ENCODE results near the gene PODN. TPM values are rescaled to one million over a fixed set of nuclear protein-coding genes. Genes with fewer than 3 reads are reported as not detected.
A peak's percentile ranks its signal among the peaks of the same experiment; 100 is the strongest.

The PODN gene
- total RNA-seq, 4 donors from 2014 or later: 209 to 1,182 (median 700) TPM

DNA sequence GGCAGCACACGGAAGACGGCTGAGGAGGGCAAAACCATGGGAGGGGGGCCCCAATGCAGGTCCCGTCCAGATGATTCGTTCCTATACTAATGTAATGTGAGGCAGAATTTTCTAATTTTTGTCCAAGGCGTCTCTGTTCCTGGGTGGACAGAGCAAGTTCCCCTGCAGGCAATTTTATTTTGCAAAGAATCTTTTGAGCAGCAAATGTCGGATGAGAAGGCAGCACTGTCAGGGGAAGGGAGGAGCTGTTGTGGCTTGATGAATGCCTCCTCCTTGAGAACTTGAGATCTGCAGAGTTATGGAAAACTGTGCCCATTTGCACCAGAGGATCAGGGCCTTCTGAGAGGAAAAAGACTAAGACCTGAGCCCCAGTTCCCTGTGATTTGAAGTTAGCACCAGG is 63.1 kb downstream of the PODN start:
- DNase-seq (ENCODE audit: low spot score in 2 of 2): no peak

DNA sequence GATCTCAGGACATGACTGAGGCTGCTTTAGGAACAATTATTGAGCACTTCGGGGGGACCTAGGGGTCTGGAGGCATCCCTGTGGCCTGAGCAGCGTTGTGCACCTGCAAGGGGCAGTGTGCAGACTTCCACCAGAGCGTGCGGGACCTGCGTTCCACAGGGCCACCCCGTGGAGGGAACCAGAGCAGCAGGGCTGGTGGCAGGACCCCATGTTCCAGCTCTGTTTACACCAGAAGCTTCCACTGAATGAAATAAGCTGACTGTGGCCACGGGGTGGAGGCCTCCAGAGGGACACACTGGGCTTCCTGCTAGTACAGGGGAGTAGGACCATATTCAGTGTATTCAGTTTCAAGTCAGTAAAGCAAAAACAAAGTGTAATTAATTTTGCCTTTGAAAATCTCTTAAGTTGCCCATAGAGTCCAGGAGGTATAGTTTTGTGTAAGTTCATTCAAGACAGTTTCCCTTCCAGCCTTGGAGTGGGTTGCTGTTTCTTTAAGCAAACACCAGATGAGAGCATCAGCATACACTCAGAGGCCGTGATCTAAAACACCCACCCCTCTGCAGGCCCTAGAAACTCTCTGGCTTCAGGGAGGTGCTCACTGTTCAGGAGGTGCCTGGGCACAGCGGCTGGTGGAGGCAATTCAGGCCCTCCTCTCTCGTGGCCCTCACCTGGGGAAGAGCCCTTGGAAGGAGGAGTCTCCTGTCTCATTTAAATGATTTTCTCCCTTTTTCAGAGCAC is 63.8 kb downstream of the PODN start:
- Histone ChIP-seq H3K4me1 (peaks cover 0 to 62% (median 25%) of the 10 kb centered on the region in 4 donors), H3K9me3 (no peaks in the 10 kb centered on the region), H3K4me3 (no peak overlapping the region), H3K36me3 (no peaks in the 10 kb centered on the region), H3K27ac (peak overlapping the region in 2 of 4 donors; percentile 42 to 84), H3K27me3 (no peaks in the 10 kb centered on the region)
- 66 to 68% methylated on average over 9 to 10 of the region's 10 CpGs for WGBS, 2 donors
- peak in 1 of 2 donors; percentile 32 for TF ChIP-seq EP300 (IDR thresholded peaks at IDR 0.05)
- TF ChIP-seq POLR2A (IDR thresholded peaks at IDR 0.05): no peak
- DNase-seq (ENCODE audit: low spot score in 2 of 2): peak; percentile 42 to 47

More for the DNA sequence above, 63.1 kb downstream of the PODN start:
- WGBS, 2 donors: 52 to 66% methylated on average over 6 of the region's 6 CpGs
- Histone ChIP-seq H3K27ac (peak overlapping the region in 2 of 4 donors; percentile 75 to 84), H3K36me3 (no peaks in the 10 kb centered on the region), H3K4me1 (peaks cover 0 to 63% (median 25%) of the 10 kb centered on the region in 4 donors), H3K9me3 (no peaks in the 10 kb centered on the region), H3K27me3 (no peaks in the 10 kb centered on the region), H3K4me3 (no peak overlapping the region)
- TF ChIP-seq, protein P1, sequence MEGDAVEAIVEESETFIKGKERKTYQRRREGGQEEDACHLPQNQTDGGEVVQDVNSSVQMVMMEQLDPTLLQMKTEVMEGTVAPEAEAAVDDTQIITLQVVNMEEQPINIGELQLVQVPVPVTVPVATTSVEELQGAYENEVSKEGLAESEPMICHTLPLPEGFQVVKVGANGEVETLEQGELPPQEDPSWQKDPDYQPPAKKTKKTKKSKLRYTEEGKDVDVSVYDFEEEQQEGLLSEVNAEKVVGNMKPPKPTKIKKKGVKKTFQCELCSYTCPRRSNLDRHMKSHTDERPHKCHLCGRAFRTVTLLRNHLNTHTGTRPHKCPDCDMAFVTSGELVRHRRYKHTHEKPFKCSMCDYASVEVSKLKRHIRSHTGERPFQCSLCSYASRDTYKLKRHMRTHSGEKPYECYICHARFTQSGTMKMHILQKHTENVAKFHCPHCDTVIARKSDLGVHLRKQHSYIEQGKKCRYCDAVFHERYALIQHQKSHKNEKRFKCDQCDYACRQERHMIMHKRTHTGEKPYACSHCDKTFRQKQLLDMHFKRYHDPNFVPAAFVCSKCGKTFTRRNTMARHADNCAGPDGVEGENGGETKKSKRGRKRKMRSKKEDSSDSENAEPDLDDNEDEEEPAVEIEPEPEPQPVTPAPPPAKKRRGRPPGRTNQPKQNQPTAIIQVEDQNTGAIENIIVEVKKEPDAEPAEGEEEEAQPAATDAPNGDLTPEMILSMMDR (IDR thresholded peaks at IDR 0.05): no peak
- TF ChIP-seq POLR2A (IDR thresholded peaks at IDR 0.05) (no peak), EP300 (IDR thresholded peaks at IDR 0.05) (no peak)

DNA sequence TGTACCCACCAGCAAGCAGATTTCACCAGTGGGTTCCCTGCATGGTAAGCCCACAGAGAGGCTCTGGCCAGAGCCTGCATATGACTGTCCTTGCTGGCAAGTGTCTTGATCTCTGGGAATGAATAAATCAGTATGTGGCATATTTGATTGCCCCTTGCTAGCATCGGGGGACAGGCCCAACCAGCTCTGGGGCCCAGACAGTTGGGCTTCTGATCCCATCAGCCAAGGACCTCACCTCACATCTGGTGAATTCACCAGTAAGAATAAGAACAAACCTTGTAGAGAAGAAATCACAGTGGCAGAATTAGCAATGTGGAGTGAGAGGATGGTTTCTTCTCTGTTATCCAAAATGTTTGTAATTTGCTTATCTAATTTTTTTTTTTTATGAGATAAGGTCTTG is 64.5 kb downstream of the PODN start:
- H3K9me3 ChIP-seq: no peaks in the 10 kb centered on the region
- TF ChIP-seq EP300 (IDR thresholded peaks at IDR 0.05) (no peak), POLR2A (IDR thresholded peaks at IDR 0.05) (no peak)
- TF ChIP-seq, protein P1 (IDR thresholded peaks at IDR 0.05): no peak
- H3K4me3 ChIP-seq: no peak overlapping the region
- peak overlapping the region in 2 of 4 donors; percentile 42 to 57 for H3K27ac ChIP-seq
- H3K4me1 ChIP-seq: peaks cover 0 to 60% (median 25%) of the 10 kb centered on the region in 4 donors
- H3K27me3 ChIP-seq: no peaks in the 10 kb centered on the region
- H3K36me3 ChIP-seq: no peaks in the 10 kb centered on the region
- DNase-seq (ENCODE audit: low spot score in 2 of 2): no peak
- WGBS, 2 donors: 44 to 60% methylated on average over 1 of the region's 1 CpG

DNA sequence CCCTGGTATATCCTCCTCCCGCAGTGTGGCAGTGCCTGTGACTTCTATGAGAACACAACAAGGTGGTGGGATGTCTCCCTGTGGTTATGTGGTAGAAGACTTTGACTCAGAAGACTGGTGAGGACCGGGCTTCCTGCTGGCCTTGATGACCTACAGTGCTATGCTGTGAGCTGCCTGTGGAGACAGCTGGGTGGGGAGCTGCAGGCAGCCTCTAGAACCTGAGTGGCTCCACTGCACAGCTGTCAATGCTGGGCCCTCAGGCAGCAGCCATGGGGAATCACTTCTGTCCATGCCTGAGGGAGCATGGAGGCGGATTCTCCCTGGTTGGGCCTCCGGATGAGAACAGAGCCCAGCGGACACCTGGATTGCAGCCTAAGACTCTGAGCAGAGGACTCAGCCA is 65.5 kb downstream of the PODN start:
- H3K9me3 ChIP-seq: no peaks in the 10 kb centered on the region
- 73 to 91% methylated on average over 3 to 4 of the region's 5 CpGs for WGBS, 2 donors
- peaks cover 0 to 49% (median 22%) of the 10 kb centered on the region in 4 donors for H3K4me1 ChIP-seq
- TF ChIP-seq EP300 (IDR thresholded peaks at IDR 0.05): no peak
- TF ChIP-seq POLR2A (IDR thresholded peaks at IDR 0.05): no peak
- TF ChIP-seq, protein P1 (IDR thresholded peaks at IDR 0.05): no peak
- H3K27ac ChIP-seq: no peak overlapping the region
- H3K36me3 ChIP-seq: no peaks in the 10 kb centered on the region
- H3K4me3 ChIP-seq: no peak overlapping the region
- H3K27me3 ChIP-seq: no peaks in the 10 kb centered on the region
- DNase-seq (ENCODE audit: low spot score in 2 of 2): no peak

DNA sequence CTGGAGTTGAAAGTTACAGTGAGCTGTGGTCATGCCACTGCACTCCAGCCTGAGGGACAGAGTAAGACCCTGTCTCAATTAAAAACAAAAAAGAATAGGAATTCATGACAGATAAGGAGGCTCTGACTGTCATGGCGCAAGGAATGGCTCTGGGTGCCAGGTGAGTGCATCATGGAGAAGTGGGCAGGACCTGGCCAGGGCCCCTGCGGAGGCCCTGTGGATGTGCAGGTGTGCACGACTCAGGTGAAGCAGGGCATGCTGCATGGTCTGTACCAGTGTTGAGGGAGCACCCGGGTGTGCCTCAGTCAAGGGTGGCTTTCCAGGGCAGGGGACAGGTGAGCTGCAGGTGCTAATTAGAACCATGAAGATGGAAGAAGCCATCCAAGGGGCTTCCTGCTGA is 66.4 kb downstream of the PODN start:
- DNase-seq (ENCODE audit: low spot score in 2 of 2): no peak
- no peak overlapping the region for H3K27ac ChIP-seq
- TF ChIP-seq EP300 (IDR thresholded peaks at IDR 0.05): no peak
- TF ChIP-seq POLR2A (IDR thresholded peaks at IDR 0.05): no peak
- TF ChIP-seq, protein P1 (IDR thresholded peaks at IDR 0.05): no peak
- WGBS, 2 donors: 92 to 96% methylated on average over 3 to 4 of the region's 4 CpGs
- no peaks in the 10 kb centered on the region for H3K27me3 ChIP-seq
- H3K36me3 ChIP-seq: no peaks in the 10 kb centered on the region
- H3K4me1 ChIP-seq: peaks cover 0 to 41% (median 14%) of the 10 kb centered on the region in 4 donors
- no peaks in the 10 kb centered on the region for H3K9me3 ChIP-seq
- no peak overlapping the region for H3K4me3 ChIP-seq

All from tibial nerve (tissue), 4 donors.